HCT116 (cell line): Measurements from ENCODE around the gene SELENON. TPM values are rescaled to one million over a fixed set of nuclear protein-coding genes. Genes with fewer than 3 reads are reported as not detected.

Experiments used
- ATAC-seq: fragments of 200-7000 bp; cut with Tn5 transposase; 2 replicates; pipeline ENCODE4 v1.9.1; 2020; ENCODE audit warnings: mild to moderate bottlenecking, moderate library complexity
- BruUV-seq: library from RNA; stranded (reverse); fragments of 400-500 nt; replicated peaks from 2 replicates; lab custom pipeline; 2021; lab: Mats Ljungman, UMichigan
- CTCF ChIA-PET: fragments of 300-600 bp; sonication (Branson Sonifier 250); formaldehyde crosslinking; loops from one replicate; lab custom pipeline; 2021; ENCODE audit warnings: antibody characterized with exemption; lab: Charles Lee
- POLR2A ChIA-PET: fragments of 300-600, 350-600 bp; sonication (Branson Sonifier 250); formaldehyde crosslinking; loops from one replicate; lab custom pipeline; 2021; ENCODE audit warnings: antibody characterized with exemption; lab: Charles Lee
- RAD21 ChIA-PET, 2 experiments: fragments of 300-600 bp; sonication (Branson Sonifier 250); formaldehyde crosslinking; loops; one replicate each; lab custom pipeline; 2023; ENCODE audit warnings: low total read pairs in 2 of 2; ENCODE audit not compliant: uncharacterized antibody in 2 of 2, unreplicated experiment in 2 of 2, low non-redundant PET in 1 of 2; lab: Charles Lee
- DNase-seq: peaks from one replicate; pipeline ENCODE4 v3.0.0-alpha.2; 2010; ENCODE audit warnings: low read depth, low spot score
- H2AFZ ChIP-seq: fragments of 200-600 bp; shearing (Covaris generic), sonication (generic); 2 replicates; pipeline ENCODE4 v1.6.1; 2017; ENCODE audit warnings: low read depth, mixed run types, mixed read lengths, antibody characterized with exemption, low read length; ENCODE audit not compliant: poor library complexity, severe bottlenecking
- H3K27ac ChIP-seq: 2 replicates; pipeline ENCODE4 v1.5.1; 2012; ENCODE audit warnings: low read depth, low read length
- H3K27me3 ChIP-seq: fragments of 200-600 bp; sonication (generic); 2 replicates; pipeline ENCODE4 v1.6.1; 2016; ENCODE audit warnings: mixed run types, low read length, mixed read lengths; ENCODE audit not compliant: insufficient read depth
- H3K36me3 ChIP-seq, 2 experiments: fragments of 200-500 bp in 1 of 2; fragments of 200-600 bp in 1 of 2; sonication (Bioruptor generic) in 1 of 2; sonication (generic) in 1 of 2; 2 replicates each; pipeline versions ENCODE4 v1.5.1 to v1.6.1; 2014 to 2016; ENCODE audit warnings: low read length in 2 of 2, inconsistent platforms in 1 of 2, mixed read lengths in 1 of 2, mixed run types in 1 of 2; ENCODE audit not compliant: insufficient read depth in 2 of 2, control insufficient read depth in 1 of 2
- H3K4me1 ChIP-seq, 2 experiments: fragments of 200-600 bp in 1 of 2; sonication (generic) in 1 of 2; 2 replicates each; pipeline versions ENCODE4 v1.5.1 to v1.6.1; 2012 to 2017; ENCODE audit warnings: low read length in 2 of 2, inconsistent platforms in 1 of 2, mild to moderate bottlenecking in 1 of 2, mixed read lengths in 1 of 2, mixed run types in 1 of 2, moderate library complexity in 1 of 2; ENCODE audit not compliant: insufficient read depth in 2 of 2, control insufficient read depth in 1 of 2
- H3K4me2 ChIP-seq: fragments of 200-600 bp; sonication (generic); 2 replicates; pipeline ENCODE4 v1.6.1; 2017; ENCODE audit warnings: mixed run types, low read length, mixed read lengths
- H3K4me3 ChIP-seq, 2 experiments: fragments of 200-600 bp in 1 of 2; sonication (generic) in 1 of 2; replicated peaks in 1 of 2; 2 replicates each; pipeline ENCODE4 v1.5.1; 2011 to 2016; ENCODE audit warnings: low read length in 2 of 2, control low read depth in 1 of 2, low read depth in 1 of 2, mild to moderate bottlenecking in 1 of 2, mixed read lengths in 1 of 2, mixed run types in 1 of 2
- H3K79me2 ChIP-seq: fragments of 200-600 bp; sonication (generic); 2 replicates; pipeline ENCODE4 v1.6.1; 2017; ENCODE audit warnings: mild to moderate bottlenecking, mixed run types, low read length, moderate library complexity, mixed read lengths; ENCODE audit not compliant: insufficient read depth
- H3K9ac ChIP-seq: fragments of 200-600 bp; sonication (generic); 2 replicates; pipeline ENCODE4 v1.6.1; 2016; ENCODE audit warnings: low read length, mixed read lengths
- H3K9me2 ChIP-seq: fragments of 200-600 bp; sonication (generic), shearing (Covaris generic); 2 replicates; pipeline ENCODE4 v1.6.1; 2017; ENCODE audit warnings: mixed run types, mild to moderate bottlenecking, moderate library complexity; ENCODE audit not compliant: insufficient read depth
- H3K9me3 ChIP-seq, 2 experiments: fragments of 200-500 bp in 1 of 2; fragments of 200-600 bp in 1 of 2; sonication (Bioruptor generic) in 1 of 2; sonication (generic) in 1 of 2; 2 replicates each; pipeline ENCODE4 v1.6.1; 2014 to 2017; ENCODE audit warnings: low read length in 2 of 2, mixed read lengths in 2 of 2, inconsistent platforms in 1 of 2, low read depth in 1 of 2, mild to moderate bottlenecking in 1 of 2, mixed run types in 1 of 2, moderate library complexity in 1 of 2; ENCODE audit not compliant: control insufficient read depth in 1 of 2, insufficient read depth in 1 of 2
- H4K20me1 ChIP-seq: fragments of 200-600 bp; sonication (generic), shearing (Covaris generic); 2 replicates; pipeline ENCODE4 v1.6.1; 2017; ENCODE audit warnings: mixed run types, mild to moderate bottlenecking, moderate library complexity; ENCODE audit not compliant: insufficient read depth
- ATF3 ChIP-seq: IDR thresholded peaks from 2 replicates; pipeline ENCODE4 v1.6.1; 2012
- CTCF ChIP-seq, 3 experiments: fragments of 200-600 bp in 1 of 3; sonication (generic) in 1 of 3; IDR thresholded peaks in 2 of 3; conservative IDR thresholded peaks in 1 of 3; 2 replicates each; pipeline ENCODE4 v1.5.1; 2012 to 2017; ENCODE audit warnings: low read depth in 2 of 3, low read length in 2 of 3, antibody characterized with exemption in 1 of 3, borderline replicate concordance in 1 of 3, control low read depth in 1 of 3, mild to moderate bottlenecking in 1 of 3, mixed read lengths in 1 of 3, mixed run types in 1 of 3, moderate library complexity in 1 of 3; ENCODE audit not compliant: insufficient read depth in 1 of 3
- ELF1 ChIP-seq: IDR thresholded peaks from 2 replicates; pipeline ENCODE4 v1.6.1; 2012; ENCODE audit warnings: low read depth, borderline replicate concordance
- EZH2 ChIP-seq: fragments of 200-600 bp; sonication (generic); IDR thresholded peaks from 2 replicates; pipeline ENCODE4 v1.6.1; 2017; ENCODE audit warnings: antibody characterized with exemption, mixed run types
- JUND ChIP-seq: IDR thresholded peaks from 2 replicates; pipeline ENCODE4 v1.6.1; 2012
- MAX ChIP-seq: IDR thresholded peaks from 2 replicates; pipeline ENCODE4 v1.6.1; 2012
- POLR2A ChIP-seq: IDR thresholded peaks from 2 replicates; pipeline ENCODE4 v1.7.0; 2011; ENCODE audit warnings: borderline replicate concordance; ENCODE audit not compliant: insufficient read depth, insufficient read length; ENCODE audit errors: extremely low read depth
- POLR2AphosphoS5 ChIP-seq: IDR thresholded peaks from 2 replicates; pipeline ENCODE4 v1.6.1; 2011; ENCODE audit warnings: mild to moderate bottlenecking, low read depth, low read length, moderate library complexity
- RAD21 ChIP-seq: IDR thresholded peaks from 2 replicates; pipeline ENCODE4 v1.6.1; 2012; ENCODE audit warnings: low read depth, mild to moderate bottlenecking
- REST ChIP-seq: IDR thresholded peaks from 2 replicates; pipeline ENCODE4 v1.6.1; 2012; ENCODE audit warnings: low read depth
- ZFX ChIP-seq: fragments of 450-650 bp; IDR thresholded peaks from 2 replicates; pipeline ENCODE4 v1.6.1; 2017
- ZNF274 ChIP-seq: fragments of 200-500 bp; sonication (Bioruptor generic); IDR thresholded peaks from 2 replicates; pipeline ENCODE4 v1.6.1; 2014; ENCODE audit warnings: mild to moderate bottlenecking, low read depth, low read length, inconsistent platforms
- intact Hi-C: fragments of 100-400 bp; cut with micrococcal nuclease; formaldehyde crosslinking; loops from 2 replicates; pipeline ENCODE4 v1.10.0; 2022
- total RNA-seq: library from RNA; stranded (reverse); gene quantifications from one replicate; pipeline ENCODE4 v1.2.1, GENCODE V29; 2021; ENCODE audit not compliant: unreplicated experiment

SELENON gene
- total RNA-seq, 1 experiment from 2014 or later, result 85.1 TPM

GRCh38 chr1:25832336-25833037 lies 32.5 kb downstream of the SELENON start (continued):
- TF ChIP-seq ATF3, result no peak

- DNase-seq (no peak), ATAC-seq (no peak)
- H3K4me2 ChIP-seq, result no peak overlapping the region
- H3K9me3 ChIP-seq, result no peaks in the 10 kb centered on the region
- BruUV-seq, result no TSS peak
- peaks cover 60% of the 10 kb centered on the region for H3K79me2 ChIP-seq
- peaks cover 0 to 3% of the 10 kb centered on the region in 2 experiments; a peak in 1 of 4 replicates for H3K4me1 ChIP-seq
- no peaks in the 10 kb centered on the region for H3K9me2 ChIP-seq
- H3K27ac ChIP-seq, result no peak overlapping the region
- POLR2A ChIA-PET, result no interaction called here
- no peaks in the 10 kb centered on the region; the same call in 1 of the 2 replicates for H4K20me1 ChIP-seq
- no peak overlapping the region for H2AFZ ChIP-seq
- H3K27me3 ChIP-seq, result no peaks in the 10 kb centered on the region
- no peak overlapping the region for H3K4me3 ChIP-seq
- intact Hi-C loops, result no loop called here
- RAD21 ChIA-PET, result no interaction called here
- H3K9ac ChIP-seq, result no peak overlapping the region
- TF ChIP-seq REST (no peak), ELF1 (no peak), JUND (no peak), RAD21 (no peak), MAX (no peak), ATF3 (no peak), CTCF (IDR thresholded peaks at IDR 0.05 in 2 of 3, conservative IDR thresholded peaks at IDR 0.05 in 1 of 3; ENCODE audit: borderline replicate concordance in 1 of 3, insufficient read depth in 1 of 3, low read depth in 2 of 3, low read length in 2 of 3) (no peak), EZH2 (no peak), POLR2A (no peak), ZFX (no peak), ZNF274 (no peak), POLR2AphosphoS5 (no peak)
- CTCF ChIA-PET, result no interaction called here
- H3K36me3 ChIP-seq, result peaks cover 50 to 59% of the 10 kb centered on the region in 2 experiments
These were observed 33.2 kb downstream of the SELENON start for GRCh38 chr1:25833158-25833557.
